Activated T-helper 1 cell treated with anti-CD3 and anti-CD28 coated beads, Interleukin-12 subunit alpha, Interleukin-12 subunit beta, Interleukin-2, Interleukin-4 antibody, amounts not matched to agents 30 ng/mL and 10 ng/mL and 1 ng/mL, durations not matched to agents 14 hours and 24 hours and 36 hours (primary cell): ENCODE measurements around the gene C12orf42. TPM values are rescaled to one million over a fixed set of nuclear protein-coding genes. Genes with fewer than 3 reads are reported as not detected.

Experiments
- DNase-seq: peaks from one replicate; pipeline ENCODE4 v3.0.0; 2021; ENCODE audit warnings: low spot score
- H3K27ac Mint-ChIP-seq: one replicate; pipeline ENCODE4 v1.8.0; 2021; ENCODE audit warnings: mild to moderate bottlenecking, mixed read lengths
- H3K27me3 Mint-ChIP-seq: one replicate; pipeline ENCODE4 v1.8.0; 2022; ENCODE audit warnings: mild to moderate bottlenecking, moderate library complexity, mixed read lengths; ENCODE audit not compliant: insufficient read depth
- H3K36me3 Mint-ChIP-seq: one replicate; pipeline ENCODE4 v1.8.0; 2021; ENCODE audit warnings: low read depth, mixed read lengths
- H3K4me1 Mint-ChIP-seq: one replicate; pipeline ENCODE4 v1.8.0; 2021; ENCODE audit warnings: low read depth, mixed read lengths
- H3K4me3 Mint-ChIP-seq: one replicate; pipeline ENCODE4 v1.8.0; 2021; ENCODE audit warnings: mild to moderate bottlenecking, moderate library complexity, mixed read lengths
- H3K9me3 Mint-ChIP-seq: one replicate; pipeline ENCODE4 v1.8.0; 2021; ENCODE audit warnings: mixed read lengths
- intact Hi-C: fragments of 100-400 bp; cut with micrococcal nuclease; formaldehyde crosslinking; loops from one replicate; pipeline ENCODE4 v1.15.1; 2024
- total RNA-seq: library from RNA; stranded (reverse); gene quantifications from 2 replicates; pipeline ENCODE4 v1.2.3, GENCODE V29; 2022

Gene C12orf42
- total RNA-seq, 1 donor from 2014 or later = not detected

DNA sequence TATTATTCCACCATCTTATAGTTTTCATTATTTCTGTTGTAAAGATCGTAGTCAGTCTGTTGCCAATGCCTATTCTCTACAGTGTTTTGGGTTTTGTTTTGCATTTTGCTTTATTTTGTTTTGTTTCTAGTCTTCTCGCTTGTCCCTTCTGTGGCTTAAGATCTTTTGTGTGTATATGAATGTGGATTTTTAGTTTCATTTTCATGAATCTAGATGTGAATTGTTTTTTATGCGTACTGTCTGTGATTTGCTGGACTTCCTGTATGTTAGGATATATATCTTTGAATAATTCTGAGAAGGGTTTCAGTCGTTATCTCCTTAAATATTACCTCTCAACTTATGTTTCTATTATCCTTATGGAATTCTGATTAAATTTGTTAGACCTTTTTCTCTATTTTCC, 13.4 kb downstream of the C12orf42 start:
- peaks cover 1% of the 10 kb centered on the region for H3K36me3 Mint-ChIP-seq
- H3K4me3 Mint-ChIP-seq = peak overlapping the region; percentile 1
- peaks cover 2% of the 10 kb centered on the region for H3K27me3 Mint-ChIP-seq
- intact Hi-C loops = no loop called here
- peaks cover 18% of the 10 kb centered on the region for H3K9me3 Mint-ChIP-seq
- peaks cover 6% of the 10 kb centered on the region for H3K4me1 Mint-ChIP-seq
- DNase-seq = no peak
- H3K27ac Mint-ChIP-seq = no peak overlapping the region

DNA sequence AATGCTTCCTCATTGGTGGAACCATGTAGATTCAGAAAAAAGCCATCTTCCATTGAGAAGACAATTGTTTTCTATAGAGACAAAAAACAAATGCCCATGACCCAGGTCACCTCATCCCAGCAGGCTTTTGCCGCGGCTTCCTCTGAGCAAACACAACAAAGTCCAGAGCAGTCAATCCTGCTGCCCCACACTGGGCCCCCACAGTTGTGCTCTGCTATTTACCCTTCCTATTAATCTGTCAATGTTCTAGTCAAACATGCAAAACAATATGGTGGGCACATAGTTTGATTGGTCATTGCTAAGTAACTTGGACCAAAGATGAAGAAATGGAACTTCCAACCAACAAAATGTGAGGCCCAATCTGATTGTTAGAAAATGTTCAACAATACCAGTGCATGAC, 20.7 kb downstream of the C12orf42 start:
- H3K9me3 Mint-ChIP-seq = peaks cover 18% of the 10 kb centered on the region
- no peak overlapping the region for H3K27ac Mint-ChIP-seq

DNA sequence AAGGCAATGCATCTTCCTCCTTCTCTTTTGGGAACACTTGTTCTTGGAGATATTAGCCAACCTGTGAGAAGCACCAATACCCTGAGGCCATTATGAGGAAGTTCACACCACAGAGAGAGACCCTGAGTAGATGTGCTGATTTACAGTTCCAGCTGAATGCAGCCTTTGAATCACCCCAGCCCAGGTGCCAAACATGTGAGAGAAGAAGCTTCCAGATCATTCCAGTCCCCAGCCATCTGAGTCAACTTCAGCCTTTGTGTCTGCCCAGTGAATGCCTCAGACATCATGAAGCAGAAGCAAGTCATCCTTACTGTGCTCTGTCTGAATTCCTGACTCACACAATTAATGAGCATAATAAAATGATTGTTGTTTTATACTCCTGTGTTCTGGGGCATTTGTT, 25.1 kb downstream of the C12orf42 start:
- Mint-ChIP-seq H3K27ac (no peak overlapping the region), H3K9me3 (peaks cover 2% of the 10 kb centered on the region), H3K4me3 (no peak overlapping the region), H3K4me1 (peaks cover 5% of the 10 kb centered on the region), H3K36me3 (peaks cover 1% of the 10 kb centered on the region), H3K27me3 (peaks cover 4% of the 10 kb centered on the region)
- no peak for DNase-seq
- intact Hi-C loops = no loop called here

More for the DNA sequence above, 20.7 kb downstream of the C12orf42 start:
- H3K4me1 Mint-ChIP-seq = peaks cover 5% of the 10 kb centered on the region
- intact Hi-C loops = no loop called here
- no peak for DNase-seq
- peaks cover 2% of the 10 kb centered on the region for H3K27me3 Mint-ChIP-seq
- no peak overlapping the region for H3K4me3 Mint-ChIP-seq
- peaks cover 2% of the 10 kb centered on the region for H3K36me3 Mint-ChIP-seq

DNA sequence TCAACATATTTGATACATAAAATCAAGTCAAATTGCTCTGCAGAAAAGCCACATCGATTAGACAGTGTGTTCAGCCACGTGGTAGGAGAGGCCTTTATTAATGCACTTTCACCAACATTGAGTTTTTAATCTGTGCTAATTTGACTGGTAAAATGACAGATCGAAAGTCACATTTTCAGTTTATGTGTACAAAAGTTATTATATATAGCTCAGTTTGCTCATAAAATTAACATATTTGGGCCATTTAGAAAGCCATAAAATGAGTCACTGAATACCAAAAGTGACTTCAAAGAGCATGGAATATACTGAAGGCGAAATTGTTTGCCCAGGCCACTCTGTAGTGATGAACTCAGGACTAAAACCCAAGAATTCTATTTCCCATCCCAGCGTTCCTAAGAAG, 26.0 kb downstream of the C12orf42 start:
- H3K36me3 Mint-ChIP-seq = peaks cover 1% of the 10 kb centered on the region
- no peak overlapping the region for H3K27ac Mint-ChIP-seq
- intact Hi-C loops = no loop called here
- H3K4me3 Mint-ChIP-seq = no peak overlapping the region
- no peak for DNase-seq
- H3K9me3 Mint-ChIP-seq = peaks cover 12% of the 10 kb centered on the region
- H3K4me1 Mint-ChIP-seq = peaks cover 5% of the 10 kb centered on the region
- H3K27me3 Mint-ChIP-seq = peaks cover 9% of the 10 kb centered on the region

DNA sequence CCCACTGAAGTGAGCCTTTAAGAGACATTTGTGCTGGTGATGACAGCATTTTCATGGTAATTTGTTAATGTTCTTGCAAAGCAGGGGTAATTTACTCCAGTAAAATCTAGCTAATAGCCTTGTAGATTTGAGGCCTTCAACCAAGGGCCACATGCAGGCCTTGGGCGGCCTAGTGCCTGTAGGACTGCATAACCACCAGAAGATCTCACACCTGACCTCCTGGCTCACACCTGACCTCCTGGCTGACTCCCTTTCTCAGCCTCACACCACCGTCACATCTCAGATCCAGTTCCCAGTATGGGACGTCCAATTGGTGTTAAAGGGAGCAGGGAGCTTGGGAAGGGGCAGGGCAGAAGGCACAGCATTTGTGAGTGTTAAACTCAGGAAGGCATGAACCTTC, 26.9 kb downstream of the C12orf42 start:
- H3K4me3 Mint-ChIP-seq = no peak overlapping the region
- no peak for DNase-seq
- H3K27ac Mint-ChIP-seq = no peak overlapping the region
- intact Hi-C loops = no loop called here
- H3K27me3 Mint-ChIP-seq = peaks cover 12% of the 10 kb centered on the region
- peaks cover 21% of the 10 kb centered on the region for H3K9me3 Mint-ChIP-seq
- H3K36me3 Mint-ChIP-seq = peaks cover 1% of the 10 kb centered on the region
- peaks cover 5% of the 10 kb centered on the region for H3K4me1 Mint-ChIP-seq

DNA sequence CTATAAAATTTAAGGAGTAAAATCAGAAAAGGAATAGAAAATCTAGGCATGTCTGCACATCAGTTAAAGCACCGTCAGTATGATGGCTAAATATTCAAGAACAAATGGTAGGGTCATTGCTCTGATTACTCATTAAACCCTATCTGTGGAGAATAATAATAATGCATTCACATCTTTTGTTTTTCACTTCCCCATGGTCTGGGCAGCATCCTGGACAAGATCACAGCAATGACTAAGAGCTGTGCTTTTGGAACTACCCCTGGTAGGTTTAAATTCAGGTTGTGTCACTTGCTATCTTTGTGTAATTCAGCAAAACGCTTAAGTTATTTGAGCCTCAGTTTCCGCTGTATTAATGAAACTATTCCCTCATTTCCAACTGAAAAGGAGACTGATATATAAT, 33.1 kb downstream of the C12orf42 start:
- intact Hi-C loops = no loop called here
- Mint-ChIP-seq H3K36me3 (peaks cover 5% of the 10 kb centered on the region), H3K27me3 (peaks cover 12% of the 10 kb centered on the region), H3K4me1 (peaks cover 24% of the 10 kb centered on the region), H3K27ac (no peak overlapping the region), H3K9me3 (peaks cover 28% of the 10 kb centered on the region), H3K4me3 (no peak overlapping the region)
- DNase-seq = no peak

DNA sequence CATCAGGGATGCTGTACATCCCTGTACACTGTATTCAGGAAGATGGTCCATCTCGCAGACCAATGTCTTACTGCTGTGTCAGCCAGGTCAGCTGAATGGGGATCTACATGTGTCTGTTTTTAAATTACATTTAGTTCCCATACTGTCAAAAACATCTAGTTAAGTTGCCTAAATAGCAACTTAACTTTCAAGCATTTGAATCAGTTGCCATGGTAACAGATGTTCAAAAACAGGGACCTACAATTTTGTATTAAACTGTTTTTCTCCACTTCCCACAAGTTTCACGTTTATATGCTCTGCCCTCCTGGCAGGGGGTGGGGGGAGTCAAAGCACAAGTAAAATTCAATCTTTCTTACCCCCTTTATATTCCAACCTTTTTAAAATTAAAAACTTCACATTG, 38.3 kb downstream of the C12orf42 start:
- intact Hi-C loops = loop anchor here (5.0 kb wide), 2 partner anchors 40 to 180 kb away; partner anchors contain the start of gene C12orf42
- no peak for DNase-seq
- H3K9me3 Mint-ChIP-seq = peaks cover 18% of the 10 kb centered on the region
- H3K27me3 Mint-ChIP-seq = peaks cover 3% of the 10 kb centered on the region
- H3K36me3 Mint-ChIP-seq = peaks cover 7% of the 10 kb centered on the region
- peaks cover 63% of the 10 kb centered on the region for H3K4me1 Mint-ChIP-seq
- H3K4me3 Mint-ChIP-seq = peak overlapping the region; percentile 54
- H3K27ac Mint-ChIP-seq = no peak overlapping the region

DNA sequence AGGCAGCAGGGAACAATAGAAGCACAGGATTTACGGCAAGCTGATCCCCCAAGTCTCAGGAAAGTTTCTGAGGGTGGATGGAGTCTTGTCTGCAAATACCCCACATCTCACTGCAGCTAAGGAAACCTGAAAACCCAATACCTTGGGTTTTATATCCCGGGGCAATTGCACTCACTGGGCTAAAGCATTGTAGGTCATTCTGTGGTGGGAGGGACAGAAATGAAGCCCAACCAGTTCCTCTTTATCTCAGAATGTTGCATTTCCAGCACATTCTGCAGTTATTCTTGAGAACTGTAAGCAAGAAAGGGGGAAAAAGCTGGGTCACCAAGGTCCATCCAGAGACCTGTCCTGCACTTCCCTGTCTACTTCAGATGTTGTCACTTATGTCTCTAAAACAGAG, 39.8 kb downstream of the C12orf42 start:
- Mint-ChIP-seq H3K9me3 (peaks cover 22% of the 10 kb centered on the region), H3K4me3 (no peak overlapping the region), H3K27me3 (peaks cover 3% of the 10 kb centered on the region), H3K4me1 (peaks cover 63% of the 10 kb centered on the region), H3K27ac (no peak overlapping the region), H3K36me3 (peaks cover 7% of the 10 kb centered on the region)
- no peak for DNase-seq
- intact Hi-C loops = loop anchor here (5.0 kb wide), 2 partner anchors 41 to 179 kb away; partner anchors contain the start of gene C12orf42

DNA sequence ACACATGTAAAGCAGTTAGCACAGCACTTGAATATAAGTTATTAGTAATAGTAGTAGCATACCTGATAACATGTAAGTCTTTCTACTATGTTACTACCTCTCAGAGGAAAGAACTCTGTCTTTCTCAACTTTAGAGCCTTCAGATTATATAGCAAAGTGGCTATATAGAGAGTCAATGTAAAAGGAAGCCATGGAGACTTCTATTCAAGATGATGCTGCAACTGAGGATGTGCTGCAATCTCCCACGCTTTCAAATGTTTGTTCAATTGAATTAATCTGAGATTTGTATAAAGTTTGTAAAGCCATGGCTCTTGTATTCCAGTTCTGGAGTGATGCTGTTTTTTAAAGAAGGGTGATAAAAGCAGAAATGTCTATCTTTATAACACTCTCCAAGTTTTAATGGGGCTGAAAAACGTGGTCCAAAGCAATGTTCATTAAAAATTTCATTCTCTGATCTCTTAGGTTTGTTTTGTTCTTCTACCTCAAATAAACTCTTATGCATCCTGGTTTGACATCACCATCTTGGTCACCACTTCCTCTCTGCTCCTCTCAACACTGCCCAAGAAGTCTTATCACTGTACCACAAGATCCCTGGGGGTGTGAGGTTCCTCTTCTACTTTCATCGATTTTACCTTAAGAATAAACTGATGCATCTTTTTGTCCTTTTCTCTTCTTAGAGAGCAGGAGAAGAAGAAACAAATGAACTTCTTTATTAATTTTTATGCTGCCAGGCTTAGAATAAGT, 40.6 kb downstream of the C12orf42 start:
- peaks cover 25% of the 10 kb centered on the region for H3K9me3 Mint-ChIP-seq
- peak overlapping the region; percentile 13 for H3K27ac Mint-ChIP-seq
- peaks cover 5% of the 10 kb centered on the region for H3K27me3 Mint-ChIP-seq
- peaks cover 63% of the 10 kb centered on the region for H3K4me1 Mint-ChIP-seq
- H3K4me3 Mint-ChIP-seq = peak overlapping the region; percentile 2
- DNase-seq = peak; percentile 16
- intact Hi-C loops = loop anchor here (2.0 to 5.0 kb wide), 3 partner anchors 14 to 178 kb away; partner anchors contain the start of gene C12orf42
- peaks cover 7% of the 10 kb centered on the region for H3K36me3 Mint-ChIP-seq

DNA sequence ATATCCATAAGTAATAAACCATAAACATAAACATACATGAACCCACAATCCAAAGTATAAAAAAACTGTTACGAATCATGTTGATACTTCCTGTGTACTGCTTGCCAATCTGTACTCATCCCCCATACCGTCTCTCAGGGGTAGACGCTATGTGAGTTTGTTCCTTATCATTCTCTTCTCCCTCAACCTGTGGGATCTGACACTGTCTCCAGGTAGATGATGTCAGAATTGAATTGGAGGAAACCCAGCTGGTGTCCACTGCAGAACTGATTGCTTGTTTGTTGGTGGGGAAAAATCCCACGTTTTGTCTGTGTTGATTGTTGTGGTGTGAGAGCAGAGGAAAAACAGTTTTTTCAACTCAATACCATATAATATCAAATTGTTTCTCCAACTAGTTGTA, 50.8 kb downstream of the C12orf42 start:
- DNase-seq = no peak
- Mint-ChIP-seq H3K4me3 (no peak overlapping the region), H3K27me3 (peaks cover 2% of the 10 kb centered on the region), H3K4me1 (peaks cover 28% of the 10 kb centered on the region), H3K9me3 (peaks cover 15% of the 10 kb centered on the region), H3K36me3 (peaks cover 6% of the 10 kb centered on the region), H3K27ac (no peak overlapping the region)
- intact Hi-C loops = loop anchor here (10.0 kb wide), 1 partner anchor 90 kb away; no protein-coding TSS in a partner anchor

DNA sequence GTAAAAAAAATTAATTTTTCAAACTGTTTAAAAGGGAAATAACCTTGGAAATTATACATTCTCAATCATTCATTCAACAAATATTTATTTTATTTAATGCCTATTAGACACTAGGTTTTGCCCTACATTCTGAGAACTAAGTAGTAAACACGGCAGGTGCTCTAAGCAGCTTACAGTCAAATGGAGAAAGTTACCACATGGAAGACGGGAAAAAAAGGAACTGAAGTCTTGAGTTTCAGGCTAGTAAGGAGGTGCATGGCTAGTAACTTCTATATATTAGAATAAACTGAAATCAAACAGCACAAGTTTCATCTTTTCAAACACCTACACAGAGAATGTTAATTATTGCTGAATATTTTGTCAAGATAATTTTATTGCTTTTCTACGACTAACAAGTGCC, 52.9 kb downstream of the C12orf42 start:
- Mint-ChIP-seq H3K9me3 (peaks cover 4% of the 10 kb centered on the region), H3K4me3 (no peak overlapping the region), H3K27ac (no peak overlapping the region), H3K36me3 (peaks cover 2% of the 10 kb centered on the region), H3K27me3 (no peaks in the 10 kb centered on the region), H3K4me1 (peaks cover 28% of the 10 kb centered on the region)
- DNase-seq = no peak
- intact Hi-C loops = loop anchor here (10.0 kb wide), 1 partner anchor 88 kb away; no protein-coding TSS in a partner anchor

DNA sequence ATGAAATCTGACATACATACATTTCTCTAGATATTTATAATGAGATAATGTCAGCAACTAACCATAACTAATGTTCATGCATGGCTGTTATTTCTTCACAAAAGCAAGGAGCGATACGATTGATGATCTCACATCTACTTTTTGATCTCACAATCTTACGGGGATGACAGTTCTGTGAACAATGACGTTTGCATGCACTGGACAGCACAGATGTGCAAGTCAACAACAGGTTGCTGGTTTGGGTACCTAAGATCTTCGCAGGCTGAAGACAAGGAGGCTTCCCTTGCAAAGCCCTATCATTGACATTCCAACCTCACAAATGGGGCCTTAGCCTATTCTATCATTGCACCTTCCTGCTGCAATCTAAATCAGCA, 53.6 kb downstream of the C12orf42 start:
- Mint-ChIP-seq H3K36me3 (peaks cover 2% of the 10 kb centered on the region), H3K4me1 (peaks cover 28% of the 10 kb centered on the region), H3K4me3 (no peak overlapping the region), H3K9me3 (peaks cover 3% of the 10 kb centered on the region), H3K27me3 (no peaks in the 10 kb centered on the region), H3K27ac (peak overlapping the region; percentile 89)
- no peak for DNase-seq
- intact Hi-C loops = loop anchor here (10.0 kb wide), 1 partner anchor 87 kb away; no protein-coding TSS in a partner anchor

DNA sequence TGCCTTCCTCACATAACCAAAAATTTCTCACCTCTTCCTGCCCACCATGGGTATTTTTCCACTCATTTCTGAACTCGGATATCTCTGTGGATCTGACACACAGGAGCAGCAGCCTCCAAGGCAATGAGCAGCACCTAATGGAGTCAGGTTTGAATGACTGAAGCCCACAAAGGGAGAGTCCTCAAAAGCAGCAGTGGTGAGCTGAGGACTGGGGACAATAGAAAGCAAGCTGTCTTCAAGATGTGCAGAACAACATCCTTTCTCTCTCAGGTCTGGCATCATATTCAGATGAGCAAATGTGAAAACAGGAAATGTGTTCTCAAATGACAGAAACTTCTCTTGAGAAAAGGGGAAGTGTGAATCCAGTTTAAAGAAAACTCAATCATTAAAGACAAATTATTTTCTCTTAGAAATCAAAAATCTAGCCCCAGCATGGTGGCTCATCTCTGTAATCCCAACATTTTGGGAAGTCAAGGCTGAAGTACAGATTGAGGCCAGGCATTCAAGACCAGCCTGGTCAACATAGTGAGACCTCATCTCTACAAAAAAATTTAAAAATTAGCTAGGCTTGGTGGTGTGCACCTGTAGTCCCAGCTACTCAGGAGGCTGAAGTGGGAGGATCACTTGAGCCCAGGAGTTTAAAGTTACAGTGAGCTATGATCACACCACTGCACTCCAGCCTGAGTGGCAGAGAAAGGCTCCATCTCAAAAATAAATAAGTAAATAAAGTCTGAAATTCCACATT, 54.2 kb downstream of the C12orf42 start:
- Mint-ChIP-seq H3K27ac (peak overlapping the region; percentile 89), H3K36me3 (peaks cover 2% of the 10 kb centered on the region), H3K9me3 (no peaks in the 10 kb centered on the region), H3K4me3 (peak overlapping the region; percentile 73), H3K27me3 (no peaks in the 10 kb centered on the region), H3K4me1 (peaks cover 28% of the 10 kb centered on the region)
- intact Hi-C loops = loop anchor here (1.0 to 10.0 kb wide), 4 partner anchors 13 to 163 kb away; no protein-coding TSS in a partner anchor
- peak; percentile 57 for DNase-seq
